IPS DF 19.7 (cell line): Measurements from ENCODE around the gene TSKU.

Experiments
- DNase-seq: peaks from one replicate; pipeline ENCODE4 v3.0.0-alpha.2; 2013; ENCODE audit warnings: low read depth, low spot score

The TSKU gene

DNA sequence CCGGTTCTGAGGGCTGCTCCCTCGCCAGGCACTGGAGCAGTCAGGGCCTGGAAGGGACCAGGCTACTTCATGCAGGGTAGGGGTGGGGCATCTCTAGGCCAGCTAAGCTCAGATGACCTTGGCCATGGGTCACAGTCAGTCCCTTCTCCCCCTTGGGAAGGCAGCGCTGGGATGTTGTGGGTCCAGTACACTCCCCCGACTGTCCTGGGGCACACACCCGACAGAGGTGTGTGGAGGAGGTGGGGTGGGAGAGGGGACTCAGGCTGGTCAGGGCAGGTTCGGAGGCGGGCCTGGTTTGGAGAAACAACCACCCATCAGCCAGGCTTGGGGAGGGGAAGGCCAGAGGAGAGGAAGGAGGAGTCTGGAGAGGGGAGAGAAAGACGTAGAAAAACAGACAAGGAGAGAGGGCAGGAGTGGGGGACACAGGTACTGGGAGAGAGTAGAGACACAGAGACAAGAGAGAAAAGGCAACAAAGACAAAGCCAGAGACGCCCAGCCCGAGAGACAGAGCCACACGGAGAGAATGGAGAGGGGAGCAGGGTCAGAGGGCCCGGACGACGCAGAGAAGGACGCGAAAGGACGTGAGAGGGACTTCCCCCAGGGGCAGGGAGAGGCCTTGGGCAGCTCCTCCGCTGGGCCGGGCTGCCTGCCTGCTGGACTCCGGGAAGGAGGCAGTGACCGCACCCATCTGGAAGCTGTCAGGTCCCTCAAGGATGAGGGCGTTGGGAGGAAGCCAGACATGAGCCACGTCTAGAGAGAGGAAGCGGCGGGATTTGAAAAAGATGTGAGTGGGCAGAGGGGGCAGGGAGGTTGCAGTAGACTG is 30.6 kb upstream of the TSKU start:
- DNase-seq: no peak

DNA sequence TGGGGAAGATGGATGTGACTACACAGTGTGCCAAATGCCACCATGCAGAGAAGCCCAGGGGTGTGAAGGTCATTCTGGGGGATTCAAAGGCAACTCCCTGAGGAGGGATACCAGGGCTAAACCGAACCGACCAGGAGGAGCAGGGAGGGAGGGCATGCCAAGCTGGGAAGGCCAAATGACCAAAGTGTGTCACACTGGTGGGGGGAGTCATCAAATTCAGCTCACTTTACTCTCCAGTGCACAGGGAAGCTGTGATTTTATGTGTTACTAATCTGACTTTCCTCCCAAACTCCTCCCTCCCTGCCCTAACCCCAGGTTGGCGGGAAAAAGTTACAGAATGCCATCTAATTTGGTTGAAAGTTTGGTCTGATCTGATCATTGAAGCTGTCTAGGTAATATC is 29.7 kb upstream of the TSKU start:
- DNase-seq: no peak

DNA sequence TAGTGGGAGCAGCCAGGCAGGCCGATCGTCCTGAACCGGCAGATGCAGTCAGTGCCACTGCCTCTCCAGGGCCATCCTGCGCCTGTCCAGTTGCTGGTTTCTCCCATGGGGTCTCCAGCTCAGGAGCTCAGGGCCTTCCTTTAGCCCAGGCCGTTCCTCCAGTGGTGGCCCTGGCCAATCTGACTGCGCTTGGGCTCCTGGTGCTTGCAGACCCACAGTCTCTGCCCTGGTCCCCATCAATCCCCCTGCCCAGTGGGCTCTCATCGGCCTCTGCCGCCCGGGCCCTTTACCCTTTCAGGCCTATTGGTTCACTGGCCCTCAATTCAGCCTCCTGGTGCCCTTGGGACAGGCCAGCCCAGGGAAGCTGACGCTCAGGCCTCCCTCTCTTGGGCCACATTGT is 29.2 kb upstream of the TSKU start:
- DNase-seq: no peak

DNA sequence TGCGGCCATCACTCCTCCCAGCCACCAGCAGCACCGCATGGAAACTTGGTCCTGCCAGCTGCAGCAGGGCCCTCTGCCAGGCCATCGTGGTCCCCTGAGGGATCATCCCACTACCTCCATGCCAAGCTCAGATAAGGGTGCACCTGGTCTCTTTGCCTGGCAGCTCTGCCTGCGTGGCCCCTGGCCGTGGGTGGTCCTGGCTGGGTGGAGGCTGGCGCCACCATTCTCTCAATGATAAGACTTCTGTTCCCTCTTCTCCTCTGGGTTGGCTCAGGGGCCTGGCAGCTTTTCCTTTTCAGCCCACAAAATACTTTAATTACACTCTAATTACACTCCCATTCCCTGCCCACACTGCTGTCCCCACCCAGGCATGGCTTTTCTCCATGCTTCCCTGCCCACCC is 26.8 kb upstream of the TSKU start:
- DNase-seq: no peak

DNA sequence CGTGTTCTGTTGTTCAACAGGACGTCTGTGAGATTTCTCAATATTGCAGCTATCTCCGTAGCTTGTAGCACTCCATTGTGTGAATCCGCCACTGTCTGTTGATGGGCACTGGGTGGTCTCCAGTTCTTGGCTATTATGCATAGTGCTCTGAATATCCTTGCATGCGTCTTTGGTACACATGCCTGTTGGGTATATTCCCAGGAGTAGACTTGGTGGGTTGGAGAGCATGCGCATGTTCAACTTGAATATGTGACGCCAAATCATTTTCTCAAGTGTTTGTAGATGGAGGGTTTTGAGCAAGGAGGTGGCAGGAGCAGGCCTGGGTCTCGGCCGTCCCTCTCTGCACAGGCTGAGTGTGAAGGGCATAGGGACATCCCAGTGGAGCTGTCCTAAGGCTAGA is 24.8 kb upstream of the TSKU start:
- DNase-seq: no peak

DNA sequence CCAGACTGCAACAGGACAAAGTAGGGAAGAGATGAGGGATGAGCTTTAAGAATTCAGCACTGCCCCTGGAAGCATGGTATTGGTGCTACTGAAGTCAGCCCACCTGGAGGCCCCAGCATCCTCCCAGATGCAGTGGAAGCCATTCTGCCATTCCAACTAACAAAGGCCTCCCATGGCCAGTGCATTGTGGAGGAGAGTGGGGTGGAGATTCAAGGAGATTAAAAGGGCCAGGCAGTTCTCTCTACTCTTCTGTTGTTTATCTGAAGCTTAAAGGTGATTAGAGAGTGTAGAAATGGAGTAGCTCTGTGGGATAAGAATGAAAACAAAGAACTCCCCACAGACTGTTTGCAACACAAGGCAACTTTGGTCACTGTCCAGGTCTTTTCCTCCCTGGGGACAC is 24.1 kb upstream of the TSKU start:
- no peak for DNase-seq

DNA sequence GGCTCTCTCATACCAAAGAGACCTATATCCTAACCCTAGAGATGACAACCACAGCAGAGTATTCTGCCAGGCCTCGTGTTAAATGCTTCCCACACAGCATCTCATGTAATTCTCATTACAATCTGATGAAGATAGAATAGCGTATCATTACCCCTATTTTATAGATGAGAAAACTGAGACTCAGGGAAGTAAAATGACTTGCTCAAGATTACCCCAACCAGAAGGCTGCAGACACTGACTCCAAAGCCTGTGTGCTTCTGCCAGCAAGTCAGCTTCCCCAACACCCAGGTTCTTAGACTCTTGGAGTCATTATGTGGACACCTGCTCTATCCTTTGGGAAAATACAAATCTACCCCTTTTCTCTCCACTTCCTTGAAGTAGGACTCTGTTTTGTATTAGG is 23.6 kb upstream of the TSKU start:
- DNase-seq: no peak

DNA sequence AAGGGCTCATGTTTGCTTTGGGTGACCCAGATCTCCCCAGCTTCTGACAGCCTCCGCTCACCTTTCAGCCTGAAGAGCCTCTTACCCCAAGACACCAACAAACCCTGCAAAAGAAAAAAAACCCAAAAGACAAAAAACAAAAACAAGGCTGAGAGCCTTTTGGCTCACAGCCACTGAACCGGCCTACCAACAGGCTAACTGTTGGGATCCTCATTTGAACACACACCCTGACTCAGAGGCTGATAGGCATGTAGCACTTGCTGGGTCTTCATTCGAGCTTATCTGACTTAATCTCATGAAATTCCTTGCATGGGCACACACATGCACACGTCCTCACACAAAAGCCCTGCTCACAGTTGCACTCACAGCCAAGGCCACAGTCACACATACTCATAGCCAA is 22.9 kb upstream of the TSKU start:
- no peak for DNase-seq

DNA sequence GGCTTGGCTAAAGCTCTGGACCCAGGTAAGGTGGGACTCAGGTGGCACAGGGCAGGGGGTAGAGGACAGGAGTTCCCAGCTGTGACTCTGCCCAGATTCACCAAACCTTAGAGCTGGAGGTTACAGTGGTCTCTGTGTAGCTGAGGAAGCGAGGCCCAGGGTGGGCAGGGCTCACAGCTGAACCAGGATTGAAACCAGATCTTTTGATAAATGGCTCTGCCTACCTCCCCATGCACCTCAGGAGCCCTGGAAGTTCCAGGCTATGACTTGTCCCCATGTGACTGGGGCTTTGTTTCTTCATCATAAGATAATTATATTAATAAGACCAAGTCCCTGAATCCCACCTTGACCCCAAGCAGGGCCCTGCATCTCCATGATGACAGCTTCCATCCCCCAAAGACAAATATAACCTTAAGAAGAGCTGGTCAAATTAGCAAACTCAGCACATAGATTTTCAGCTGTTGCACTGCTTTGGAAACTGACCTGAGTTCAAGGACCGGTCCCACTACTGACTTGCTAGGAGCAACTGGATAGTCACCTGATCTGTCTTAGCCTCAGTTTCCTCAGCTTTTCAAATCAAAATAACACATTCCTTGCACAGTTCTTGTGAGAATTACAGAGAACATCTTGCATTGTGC is 21.3 kb upstream of the TSKU start:
- DNase-seq: no peak

DNA sequence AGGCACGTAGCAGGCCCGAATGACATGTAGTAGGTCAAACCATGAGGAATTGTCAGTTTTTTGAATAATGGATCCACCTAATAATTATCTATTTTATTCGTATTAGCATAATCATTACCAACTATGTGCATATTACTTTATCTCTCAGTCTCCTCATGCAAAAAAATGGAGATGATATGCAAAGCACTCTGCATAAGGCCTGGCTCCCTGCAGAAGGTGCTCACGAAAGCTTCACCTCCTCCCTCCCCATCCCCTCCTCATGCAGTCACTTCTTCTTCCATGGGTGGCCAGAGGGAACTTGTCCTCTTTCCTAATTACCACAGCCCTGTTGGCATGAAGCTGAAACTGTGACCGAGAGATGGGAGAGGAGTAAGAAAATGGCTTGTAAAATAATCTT is 20.8 kb upstream of the TSKU start:
- DNase-seq: no peak

DNA sequence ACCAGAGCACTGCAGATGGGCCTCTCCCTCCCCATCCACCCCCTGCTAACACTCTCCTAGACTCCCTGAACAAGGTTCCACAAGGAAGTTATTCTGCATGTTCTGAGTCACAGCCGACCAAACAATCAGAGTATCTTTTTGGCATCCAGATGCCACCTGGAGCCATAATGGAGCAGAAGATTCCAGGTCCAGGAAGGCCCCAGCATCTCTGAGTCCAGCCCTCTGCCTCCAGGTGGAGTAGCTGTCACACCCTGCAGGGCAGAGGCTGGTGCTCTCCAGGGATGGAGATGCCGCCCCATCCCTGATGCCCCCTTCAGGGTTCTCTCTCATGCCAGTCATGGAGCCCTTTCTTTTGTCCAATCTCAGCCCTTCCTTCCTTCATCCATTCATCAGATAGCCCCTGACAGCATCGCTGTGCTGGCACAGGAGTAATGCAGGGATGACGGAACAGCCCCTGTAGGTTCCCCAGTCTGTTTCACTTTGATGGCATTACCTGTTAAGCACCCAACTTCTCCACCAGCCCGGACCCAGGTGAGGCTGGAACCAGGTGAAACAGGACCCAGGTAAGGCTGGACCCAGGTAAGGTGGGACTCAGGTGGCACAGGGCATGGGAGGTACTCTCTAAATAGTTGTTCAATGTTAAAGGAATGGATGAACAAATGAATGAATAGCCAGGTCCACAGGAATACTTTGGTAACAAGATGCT is 20.1 kb upstream of the TSKU start:
- DNase-seq: no peak

DNA sequence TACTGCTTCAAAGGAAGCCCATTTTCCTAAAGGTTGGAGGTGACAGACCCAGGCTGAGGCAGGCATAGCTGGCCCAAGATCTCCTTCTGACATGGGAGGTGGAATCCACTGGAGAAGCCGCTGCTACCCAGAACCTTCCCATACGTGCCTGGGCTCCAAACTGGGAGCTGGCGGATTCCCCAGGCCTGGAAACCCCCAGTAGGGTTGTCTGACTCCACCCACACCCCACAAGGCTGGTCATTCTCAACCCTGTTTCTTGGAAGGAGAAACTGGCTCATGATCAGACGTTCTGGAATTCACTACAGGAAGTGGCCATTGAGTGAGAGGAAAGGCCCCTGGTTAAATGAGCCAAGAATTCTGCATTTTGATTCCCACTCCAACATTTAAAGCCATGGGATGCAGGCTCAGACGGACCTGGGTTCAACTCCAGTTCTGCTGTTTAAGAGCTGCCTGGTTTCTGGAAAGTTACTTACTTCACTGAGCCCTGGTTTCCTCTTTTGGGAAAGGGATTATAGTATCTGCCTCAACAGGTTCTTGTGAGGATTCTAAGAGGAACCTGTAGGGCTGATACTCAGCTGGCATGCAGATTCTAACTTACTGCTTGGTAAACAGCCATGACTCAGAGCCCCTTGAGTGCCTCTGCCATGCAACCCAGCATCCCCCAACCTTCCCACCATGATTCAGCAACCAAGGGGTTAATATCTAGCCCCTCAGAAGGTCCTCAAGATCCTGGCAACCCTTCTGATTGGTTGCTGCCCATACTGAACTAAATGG is 19.4 kb upstream of the TSKU start:
- DNase-seq: no peak

DNA sequence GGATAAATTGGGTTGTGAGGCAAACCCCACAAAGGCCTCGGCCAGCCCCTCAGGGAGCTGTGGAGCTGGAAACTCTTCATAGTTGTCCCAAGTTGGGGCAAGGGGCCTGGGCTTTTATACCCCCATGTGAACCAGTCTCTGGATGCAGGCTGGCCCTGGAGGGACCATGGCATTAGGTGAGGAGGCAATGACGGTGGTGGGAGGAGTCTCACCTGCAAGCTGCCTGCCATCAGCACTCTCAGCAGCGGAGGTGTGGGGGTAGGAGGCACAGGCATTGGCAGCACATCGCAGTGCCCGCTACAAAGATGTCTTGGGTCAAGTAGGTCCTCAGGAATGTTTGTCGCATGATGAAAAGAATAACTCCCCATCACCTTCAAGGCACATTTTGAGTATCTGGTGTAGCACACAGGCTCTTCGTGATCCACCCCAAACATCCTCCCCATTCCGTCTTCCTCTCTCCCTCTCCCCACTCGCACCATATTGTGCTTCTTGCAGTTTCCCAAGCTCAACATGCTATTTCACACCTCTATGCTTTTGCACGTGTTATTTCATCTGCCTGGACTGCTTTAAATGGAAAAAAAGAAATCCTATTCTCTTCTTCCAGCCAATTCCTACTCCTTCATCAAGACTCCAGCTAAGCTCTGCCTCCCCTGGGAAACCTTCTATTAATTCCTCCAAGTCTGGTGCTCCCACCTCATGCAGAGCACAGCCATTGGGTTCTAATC is 18.1 kb upstream of the TSKU start:
- no peak for DNase-seq

DNA sequence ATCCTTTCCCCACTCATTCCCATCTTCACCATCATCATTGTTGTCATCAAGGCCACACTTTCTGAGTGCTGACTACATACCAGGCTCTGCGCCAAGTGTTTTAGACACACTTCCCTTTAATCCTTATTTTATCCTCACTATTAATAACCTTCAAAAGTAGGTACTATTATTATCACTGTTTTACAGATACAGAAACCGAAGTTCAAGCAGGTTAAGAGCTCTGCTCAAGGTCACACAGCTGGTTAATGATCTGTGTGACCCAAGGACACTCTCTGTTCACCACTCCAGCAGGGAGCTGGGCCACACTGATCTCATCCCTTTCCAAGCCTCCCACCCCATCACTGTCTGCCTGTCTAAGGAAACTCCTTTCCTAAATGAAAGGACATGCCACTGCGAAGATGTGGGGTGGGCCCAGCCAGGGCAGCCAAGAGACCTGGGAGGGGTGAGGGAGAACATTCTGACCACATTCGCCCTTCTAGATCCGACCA is 17.2 kb upstream of the TSKU start:
- no peak for DNase-seq

DNA sequence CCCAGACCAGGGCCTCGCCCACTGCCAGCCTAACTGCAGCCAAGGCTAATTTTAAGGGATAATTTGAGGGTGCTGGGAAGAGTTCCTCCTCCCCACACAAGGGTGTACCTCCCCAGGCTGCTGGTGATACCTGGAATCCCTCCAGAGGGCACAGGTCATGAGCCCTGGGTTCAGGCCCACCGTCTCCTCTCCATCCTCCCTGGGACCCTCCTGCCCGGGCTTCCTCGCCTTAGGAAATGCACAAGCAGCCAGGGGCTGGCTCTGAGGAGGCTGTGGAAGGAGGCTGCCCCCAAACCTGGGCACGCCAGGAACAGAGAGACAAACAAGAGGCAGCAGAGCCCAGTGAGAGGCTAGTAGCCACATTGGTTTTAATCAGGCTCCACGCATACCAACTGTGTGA is 16.6 kb upstream of the TSKU start:
- DNase-seq: no peak

DNA sequence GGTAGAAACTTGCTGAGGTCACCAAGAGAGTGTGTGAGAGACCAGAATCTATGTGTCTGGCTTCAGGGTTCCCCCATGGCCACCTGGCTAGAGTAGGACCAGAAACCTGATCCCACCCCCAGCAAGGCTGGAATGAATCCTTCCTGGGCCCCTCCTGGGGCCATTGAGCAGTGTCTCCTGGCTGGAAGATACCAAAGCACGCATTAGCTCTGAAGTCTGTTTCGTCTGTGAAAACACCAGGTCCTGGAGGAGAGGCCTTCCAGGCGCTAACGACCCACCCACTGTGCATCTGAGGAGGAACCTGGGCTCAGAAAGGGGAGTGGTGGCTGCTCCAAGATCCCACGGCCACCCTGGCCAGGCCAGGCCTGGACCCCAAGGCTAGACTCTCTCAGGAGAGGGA is 15.5 kb upstream of the TSKU start:
- DNase-seq: no peak

DNA sequence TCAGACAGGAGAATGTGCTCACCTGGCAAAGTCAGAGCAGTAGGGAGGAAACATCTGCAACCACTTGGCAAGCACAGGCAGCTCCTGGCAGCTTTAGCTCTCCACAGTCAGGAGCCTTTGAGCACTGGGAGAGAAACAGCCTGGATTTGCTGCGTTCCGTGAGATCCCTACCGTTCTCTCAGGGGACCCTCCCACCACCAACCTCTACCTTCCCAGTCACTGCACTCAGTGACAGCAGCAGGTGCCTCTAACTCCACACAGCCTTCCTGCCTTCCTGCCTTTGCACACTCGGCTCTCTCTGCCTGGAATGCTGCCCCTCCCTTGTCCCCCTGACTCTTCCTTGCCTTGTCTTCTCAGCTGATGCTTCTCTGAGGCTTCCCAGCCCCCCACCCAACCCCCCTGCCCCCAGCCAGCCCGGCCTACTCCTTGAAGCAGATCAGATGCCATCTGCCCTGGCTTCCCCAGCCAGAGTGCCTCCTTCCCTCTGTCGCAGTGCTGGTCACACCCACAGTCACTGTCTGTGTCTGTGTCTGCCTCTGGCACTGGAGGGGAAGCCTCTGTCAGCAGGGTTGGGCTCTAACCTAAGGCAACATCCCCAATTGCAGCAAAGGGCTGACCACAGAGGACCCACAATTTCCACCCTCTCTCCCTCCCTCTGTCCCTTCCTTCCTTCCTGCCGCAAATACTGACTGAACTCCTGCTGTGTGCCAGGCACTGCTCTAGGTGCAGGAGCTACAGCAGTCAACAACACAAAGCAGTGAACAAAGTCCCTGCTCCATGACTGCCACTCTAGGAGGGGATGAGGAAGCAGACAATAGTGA is 14.9 kb upstream of the TSKU start:
- no peak for DNase-seq

DNA sequence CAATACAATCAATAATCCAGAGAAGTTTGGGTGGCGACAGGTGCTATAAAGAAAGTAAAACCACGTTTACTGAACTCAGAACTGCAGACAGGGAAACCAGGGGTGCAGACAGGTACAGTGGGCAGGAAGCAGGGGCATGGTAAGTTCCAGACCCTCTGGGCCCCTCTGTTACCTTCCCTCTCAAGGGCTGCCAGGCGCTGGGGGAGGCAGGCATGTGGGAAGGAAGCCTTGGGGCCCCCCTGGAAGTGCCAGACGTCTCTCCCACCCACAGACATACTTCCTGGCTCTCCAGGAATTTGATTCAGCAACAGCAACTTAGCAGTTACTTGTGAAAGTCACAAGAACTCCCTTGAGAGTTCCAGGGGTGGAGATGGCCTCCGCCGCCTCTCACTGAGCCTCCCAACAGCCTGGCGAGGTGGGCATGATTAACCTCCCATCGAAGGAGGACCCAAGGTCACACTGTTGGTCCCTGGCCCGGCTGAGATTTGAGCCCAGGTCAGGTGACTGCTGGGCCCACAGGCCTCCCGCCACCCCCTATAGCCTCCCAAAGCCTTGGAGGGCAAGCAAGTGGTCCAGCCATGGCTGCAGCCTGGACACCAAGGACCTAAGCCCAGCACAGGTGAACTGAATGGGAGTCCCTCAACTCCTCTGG is 14.1 kb upstream of the TSKU start:
- DNase-seq: no peak

DNA sequence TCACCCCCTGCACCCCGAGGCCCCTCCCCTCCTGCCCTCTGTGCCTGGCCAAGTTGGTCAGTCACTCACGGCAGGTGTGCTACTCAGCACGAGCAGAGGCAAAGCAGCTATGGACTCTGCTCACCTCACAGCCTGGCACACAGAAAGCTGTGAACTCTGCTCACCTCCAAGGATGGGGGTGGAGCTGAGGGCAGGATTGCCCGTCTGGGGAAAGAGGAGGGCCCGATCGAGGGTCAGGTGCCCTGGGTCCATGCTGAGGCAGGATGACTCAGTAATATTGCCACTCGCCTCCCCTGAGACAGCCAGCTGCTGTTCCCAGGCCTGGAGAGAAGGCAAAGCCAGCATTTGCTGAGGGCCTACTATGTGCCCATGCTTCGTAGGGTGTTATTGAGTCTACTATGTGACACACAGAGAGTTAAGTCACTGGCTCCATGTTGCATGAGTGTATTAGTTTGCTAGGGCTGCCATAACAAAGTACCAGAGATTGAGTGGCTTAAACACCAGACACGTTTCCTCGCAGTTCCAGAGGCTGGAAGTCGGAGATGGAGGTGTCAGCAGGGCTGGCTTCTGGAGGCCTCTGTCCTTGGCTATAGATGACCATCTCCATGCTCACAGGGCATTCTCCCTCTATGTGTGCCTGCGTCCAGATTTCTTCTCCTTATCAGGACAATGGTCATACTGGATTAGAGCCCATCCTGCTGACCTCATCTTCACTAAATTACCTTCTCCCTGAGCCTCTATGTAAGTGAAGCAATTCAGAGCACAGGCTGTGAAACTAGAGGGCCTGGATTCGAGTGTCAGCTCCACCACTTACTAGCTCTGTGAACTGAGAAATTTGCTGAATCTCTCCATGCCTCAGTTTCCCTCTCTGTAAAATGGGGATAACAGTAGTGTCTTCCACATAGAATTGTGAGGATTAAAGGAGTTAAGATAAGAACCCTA is 13.2 kb upstream of the TSKU start:
- DNase-seq: no peak
